ENCODE measurements around the gene ATF6.

ATF6 gene

DNA sequence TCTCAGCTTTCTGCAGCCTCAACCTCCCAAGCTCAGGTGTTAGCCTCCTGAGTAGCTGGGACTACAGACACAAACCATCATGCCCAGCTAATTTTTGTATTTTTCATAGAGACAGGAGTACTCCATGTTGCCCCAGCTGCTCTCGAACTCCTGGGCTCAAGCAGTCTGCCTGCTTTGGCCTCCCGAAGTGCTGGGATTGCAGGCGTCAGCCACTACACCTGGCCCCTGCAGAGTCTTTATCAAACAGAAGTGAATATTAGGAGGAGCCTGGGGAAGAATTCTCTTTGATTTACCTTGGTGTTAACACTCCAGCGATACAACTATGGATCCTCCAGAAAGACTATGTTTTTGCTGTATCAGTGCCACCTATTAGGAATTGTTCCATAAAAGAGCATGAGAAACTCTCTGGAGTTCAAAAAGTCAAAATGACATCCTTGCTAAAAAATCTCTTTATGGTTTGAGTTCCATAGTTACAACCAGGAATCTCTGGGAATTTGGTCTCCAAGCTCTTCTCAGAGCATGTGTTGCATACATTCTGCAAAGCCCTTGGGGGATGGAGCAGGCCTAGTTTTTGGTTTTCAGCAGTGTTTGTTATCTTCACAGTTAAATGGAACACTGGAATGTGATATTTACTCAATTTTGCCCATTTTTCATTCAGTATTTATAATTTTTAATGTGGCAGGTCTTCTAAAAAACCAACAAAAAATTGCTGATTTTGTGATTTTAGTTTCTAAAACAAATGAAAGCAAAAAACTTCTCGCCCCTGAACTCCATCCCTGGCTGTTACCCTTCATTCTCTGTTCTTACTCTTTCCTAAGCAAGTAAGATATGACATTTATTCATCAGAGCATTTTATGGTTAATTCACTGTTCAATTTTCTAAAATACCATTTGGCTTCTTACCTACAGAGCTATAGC, 180.2 kb downstream of the ATF6 start:
- DNase-seq: no peak

DNA sequence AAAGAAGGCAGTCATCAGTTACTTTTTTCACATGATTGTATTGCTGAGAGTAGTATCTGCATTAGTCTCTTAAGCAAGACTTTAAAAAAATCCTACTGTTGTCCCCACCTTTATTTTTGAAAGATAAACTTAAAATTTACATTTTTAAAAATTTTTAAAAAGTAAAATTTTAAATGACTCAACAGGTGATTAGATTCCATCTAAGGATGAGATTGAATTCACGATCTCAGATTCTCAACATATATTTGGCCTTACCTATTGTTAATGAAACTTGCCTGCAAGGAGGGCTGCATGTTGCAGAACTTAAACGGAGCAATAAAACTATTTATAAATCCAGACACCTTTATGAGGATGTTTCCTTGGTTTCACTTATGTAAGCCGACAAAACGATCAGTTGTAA, 182.3 kb downstream of the ATF6 start:
- DNase-seq: no peak

DNA sequence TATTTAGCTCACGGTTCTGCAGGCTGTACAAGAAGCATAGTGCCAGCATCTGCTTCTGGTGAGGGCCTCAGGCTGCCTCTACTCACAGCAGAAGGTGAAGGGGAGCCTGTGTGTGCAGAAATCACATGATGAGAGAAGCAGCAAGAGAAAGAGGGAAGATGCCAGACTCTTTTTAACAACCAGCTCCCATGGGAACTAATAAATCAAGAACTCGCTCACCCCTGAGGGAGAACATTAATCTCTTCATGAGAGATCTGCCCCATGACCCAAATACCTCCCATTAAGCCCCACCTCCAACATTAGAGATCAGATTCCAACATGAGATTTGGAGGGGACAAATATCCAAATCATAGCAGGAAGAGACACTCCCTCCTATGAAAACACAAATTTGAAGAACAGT, 183.4 kb downstream of the ATF6 start:
- no peak for DNase-seq

DNA sequence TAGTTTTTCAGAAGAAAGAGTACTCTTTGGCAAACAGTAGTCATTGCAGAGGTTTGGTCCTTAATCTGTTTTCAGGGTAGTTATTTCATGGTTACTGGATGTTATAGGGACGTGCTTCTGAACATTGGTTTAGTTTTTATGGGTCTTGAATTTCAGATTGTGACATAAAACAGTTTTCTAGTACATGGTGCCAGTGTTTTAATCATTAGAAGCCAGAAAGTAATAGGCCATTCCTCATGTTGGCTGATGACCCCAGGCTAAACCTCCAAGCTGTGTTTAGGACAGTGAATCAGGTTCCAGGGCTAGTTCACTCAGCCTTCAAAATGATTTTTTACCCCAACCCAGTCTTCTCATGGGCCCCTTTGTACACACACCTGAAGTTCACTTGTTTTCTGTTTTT, 184.3 kb downstream of the ATF6 start:
- no peak for DNase-seq

DNA sequence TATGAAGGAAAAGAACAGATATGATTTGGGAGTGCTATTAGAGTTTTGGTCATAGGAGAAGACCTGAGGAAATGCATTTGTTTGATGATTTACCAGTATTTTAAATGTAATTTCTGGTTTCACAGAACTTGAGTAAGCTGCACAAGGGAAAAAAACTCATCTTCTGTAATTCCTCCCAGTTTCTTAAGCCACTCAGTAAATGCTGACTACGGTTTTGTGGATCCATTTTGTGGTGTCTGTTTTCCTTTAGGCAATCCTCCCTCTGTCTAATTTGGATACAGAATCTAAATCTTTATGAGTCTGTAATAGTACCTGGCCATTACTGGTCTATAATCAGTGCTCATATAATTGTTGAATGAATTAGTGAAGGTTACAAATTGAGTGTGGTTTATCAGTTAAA, 185.5 kb downstream of the ATF6 start:
- DNase-seq: no peak

DNA sequence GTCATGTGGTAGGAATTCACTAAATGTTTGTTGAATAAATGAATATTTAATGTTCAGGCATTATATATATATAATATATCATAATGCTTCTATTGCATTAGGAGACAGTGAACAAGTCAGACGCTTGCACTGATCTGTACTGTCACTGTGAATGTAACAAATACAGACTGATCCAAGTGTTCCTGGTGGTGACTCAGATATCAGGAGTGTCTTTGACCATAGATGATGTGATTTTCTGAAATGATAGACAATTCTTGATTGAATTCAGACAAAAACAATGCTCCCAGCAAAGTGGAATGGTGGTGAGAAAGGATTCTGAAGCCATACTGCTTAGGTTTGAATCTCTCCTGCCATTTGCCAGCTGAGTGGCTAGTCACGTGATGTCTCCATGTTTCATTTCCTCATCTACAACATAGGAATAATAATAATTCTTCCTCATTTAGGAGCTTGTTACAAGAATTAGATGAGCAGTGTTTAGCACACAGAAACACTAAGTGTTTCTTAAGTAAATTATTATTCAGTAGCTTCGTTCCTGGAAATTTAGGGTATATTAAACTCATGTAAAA, 186.6 kb downstream of the ATF6 start:
- no peak for DNase-seq

DNA sequence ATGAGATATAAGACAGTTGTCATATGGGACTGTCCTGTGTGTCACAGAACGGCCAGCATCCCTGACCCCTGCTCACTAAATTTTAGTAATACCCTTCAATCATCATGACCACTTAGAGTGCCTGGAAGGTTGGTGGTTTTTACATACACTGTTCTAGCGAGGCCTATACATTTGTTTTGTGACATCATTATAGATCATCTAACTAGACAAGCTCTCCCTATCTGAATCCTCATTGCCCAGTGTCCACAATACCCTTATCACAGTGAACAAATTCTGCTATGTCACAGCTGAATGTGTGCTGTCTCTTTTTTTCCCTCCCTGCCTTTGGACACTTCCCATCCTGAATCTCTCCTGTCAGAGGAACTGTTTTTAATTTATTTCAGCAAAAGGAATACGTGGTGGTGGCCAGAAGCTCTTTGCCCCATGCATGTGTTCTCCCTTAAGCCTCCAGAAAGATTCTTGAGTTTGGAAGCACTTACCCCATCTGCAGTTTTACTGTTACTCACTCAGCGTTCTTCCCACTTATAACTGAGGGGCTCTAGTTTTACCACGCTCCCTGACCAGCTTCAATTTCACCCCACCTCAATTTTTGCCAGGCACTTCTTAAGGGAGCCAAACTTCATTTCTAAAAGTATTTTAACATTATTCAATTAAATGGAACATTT, 187.3 kb downstream of the ATF6 start:
- no peak for DNase-seq

DNA sequence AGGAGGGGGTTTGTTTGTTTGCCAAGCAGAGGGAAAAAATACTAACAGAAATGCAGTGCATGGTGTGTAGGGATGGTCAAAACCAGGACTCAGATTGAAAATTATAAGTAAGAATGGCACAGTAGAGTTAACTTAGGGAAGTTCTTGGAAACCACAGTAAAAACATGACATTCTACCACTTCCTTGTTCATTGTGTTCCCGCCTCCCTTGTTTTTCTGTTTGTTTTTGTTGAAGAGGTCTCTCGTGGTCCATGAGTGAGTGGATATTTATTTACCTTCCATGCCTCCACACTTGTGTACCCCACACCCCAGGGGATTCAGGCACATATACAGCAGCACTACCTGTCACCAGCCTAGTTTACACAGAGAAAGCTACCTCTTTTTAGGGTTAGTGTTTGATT, 187.9 kb downstream of the ATF6 start:
- DNase-seq: no peak

DNA sequence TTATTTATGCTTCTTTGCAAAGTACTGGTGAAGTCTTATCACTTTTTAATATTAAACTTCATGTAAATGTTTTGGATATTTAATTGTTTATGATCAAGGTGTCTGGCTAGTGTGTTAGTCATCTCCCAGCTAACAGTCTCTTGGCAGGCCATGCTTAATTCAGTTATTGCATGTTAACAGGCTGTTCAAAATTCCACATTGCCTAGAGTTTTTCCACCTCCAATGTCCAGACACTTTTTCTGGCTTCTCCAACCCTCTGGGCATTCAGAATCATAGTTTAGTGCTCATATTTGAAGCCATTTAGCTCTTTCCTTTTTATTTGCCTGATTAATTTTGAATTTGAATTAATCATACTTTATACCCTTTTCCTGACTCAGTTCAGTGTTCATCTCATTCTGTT, 188.3 kb downstream of the ATF6 start:
- no peak for DNase-seq

DNA sequence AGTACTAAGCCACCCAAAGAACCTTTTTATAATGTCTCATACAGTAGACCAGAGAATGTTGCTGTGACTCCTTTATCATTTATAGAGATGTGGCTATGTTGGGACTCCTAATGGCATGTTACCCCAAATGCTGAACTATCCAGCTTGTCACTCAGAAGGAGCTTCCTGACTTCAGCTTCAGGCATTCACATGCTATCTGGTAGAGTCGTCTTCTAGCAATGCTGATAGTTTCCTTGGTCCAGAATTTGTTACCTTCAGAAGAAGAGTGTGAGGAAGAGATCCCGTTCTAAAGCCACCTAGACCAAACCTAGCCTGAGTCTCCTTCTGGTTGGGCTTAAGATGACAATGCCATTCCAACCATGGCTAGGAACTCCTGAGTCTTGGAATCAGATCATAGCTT, 189.5 kb downstream of the ATF6 start:
- no peak for DNase-seq

DNA sequence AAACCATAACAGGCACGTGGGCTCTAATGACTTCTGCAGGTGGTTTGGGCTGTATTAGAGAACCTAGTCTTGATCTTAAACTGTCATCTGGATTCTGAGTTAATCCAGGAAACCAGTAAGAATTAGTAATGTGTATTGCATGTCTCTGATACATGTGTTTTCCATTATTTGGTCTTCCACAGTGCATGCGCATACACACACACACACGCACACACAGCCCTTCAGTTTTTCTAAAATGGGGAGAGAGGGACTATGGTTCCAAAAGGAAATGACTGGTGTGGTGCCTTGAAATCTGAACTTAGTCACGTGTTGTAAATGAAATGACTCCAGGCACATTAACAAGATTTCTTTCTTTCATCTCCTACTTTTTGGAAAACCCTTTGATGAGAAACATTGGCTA, 190.0 kb downstream of the ATF6 start:
- DNase-seq: no peak

DNA sequence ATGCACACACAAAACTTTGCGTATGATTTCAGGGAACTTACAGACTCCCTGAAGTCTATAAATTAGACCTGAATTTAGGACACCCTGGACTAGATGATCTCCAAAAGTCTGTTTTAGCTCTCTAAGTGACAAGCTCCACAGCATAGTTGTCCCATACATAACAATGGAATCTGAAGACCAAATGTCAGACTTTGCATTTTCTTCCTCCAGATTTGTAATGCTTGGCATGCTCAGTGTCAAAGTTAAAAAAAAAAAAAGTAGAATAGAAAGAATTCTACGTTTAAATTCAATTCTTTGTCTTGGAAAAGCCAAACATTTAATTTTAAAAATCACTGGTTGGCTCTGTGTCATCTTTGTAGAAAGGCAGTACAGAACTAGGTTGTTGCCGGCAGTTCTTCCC, 190.8 kb downstream of the ATF6 start:
- no peak for DNase-seq

DNA sequence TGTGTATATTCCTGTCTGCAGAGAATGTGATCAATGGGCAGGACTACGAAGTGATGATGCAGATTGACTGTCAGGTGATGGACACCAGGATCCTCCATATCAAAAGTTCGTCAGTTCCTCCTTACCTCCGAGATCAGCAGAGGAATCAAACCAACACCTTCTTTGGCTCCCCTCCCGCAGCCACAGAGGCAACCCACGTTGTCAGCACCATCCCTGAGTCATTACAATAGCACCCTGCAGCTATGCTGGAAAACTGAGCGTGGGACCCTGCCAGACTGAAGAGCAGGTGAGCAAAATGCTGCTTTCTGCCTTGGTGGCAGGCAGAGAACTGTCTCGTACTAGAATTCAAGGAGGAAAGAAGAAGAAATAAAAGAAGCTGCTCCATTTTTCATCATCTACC, 192.3 kb downstream of the ATF6 start:
- no peak for DNase-seq

DNA sequence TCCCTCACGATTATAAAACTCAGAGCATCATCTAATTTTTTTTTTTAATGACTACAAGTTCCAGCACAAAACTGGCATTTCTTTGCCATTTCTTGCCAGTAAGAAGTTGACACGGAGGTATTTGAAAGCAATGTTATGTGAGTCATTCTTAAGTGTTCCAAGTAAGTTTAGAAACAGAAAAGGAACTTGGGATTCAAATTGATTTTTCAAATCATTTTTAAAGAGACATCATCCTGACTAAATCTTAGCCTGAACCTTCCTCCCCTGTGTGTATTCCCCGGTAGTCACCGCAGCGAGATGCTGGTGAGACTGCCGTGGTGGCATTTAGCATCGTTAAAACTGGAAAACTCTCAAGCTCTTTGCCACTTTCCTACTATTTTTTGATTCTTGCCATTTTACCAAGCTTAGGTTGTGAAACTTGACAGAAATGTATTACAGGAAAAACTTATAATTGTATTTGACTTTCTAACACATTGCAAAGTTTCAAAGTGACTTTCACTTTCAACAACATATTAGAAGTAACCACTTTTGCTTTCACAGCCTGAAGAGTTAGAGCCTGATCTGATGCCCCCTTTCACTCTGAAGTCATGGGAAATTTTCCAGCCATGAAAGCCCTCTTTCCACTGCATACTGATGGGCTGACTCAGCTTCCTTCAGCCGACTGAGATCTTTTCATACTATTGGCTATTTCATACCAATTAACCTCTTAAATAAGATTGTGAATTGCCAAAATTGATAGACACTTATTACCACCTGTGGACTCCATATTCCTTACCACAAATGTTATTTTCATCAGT, 196.2 kb downstream of the ATF6 start:
- no peak for DNase-seq

DNA sequence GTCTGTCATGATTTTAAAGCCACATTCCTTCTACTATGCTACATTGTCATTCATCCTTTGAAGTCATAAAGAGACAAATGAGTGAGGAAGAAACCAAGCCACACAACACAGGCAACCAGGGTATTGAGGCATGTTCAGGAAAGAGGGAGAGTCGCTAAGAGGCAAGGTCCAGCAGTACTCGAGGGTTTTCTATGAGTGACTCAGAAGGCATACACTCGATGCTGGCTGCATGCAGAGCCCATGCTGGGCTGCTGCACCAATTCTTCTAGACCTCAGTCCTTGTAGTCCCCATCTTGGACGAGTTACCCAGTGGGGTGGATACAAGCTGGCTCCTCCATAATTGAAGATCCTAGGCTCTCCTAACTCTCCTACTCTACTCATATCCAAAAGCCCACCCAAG, 199.9 kb downstream of the ATF6 start:
- DNase-seq: no peak

DNA sequence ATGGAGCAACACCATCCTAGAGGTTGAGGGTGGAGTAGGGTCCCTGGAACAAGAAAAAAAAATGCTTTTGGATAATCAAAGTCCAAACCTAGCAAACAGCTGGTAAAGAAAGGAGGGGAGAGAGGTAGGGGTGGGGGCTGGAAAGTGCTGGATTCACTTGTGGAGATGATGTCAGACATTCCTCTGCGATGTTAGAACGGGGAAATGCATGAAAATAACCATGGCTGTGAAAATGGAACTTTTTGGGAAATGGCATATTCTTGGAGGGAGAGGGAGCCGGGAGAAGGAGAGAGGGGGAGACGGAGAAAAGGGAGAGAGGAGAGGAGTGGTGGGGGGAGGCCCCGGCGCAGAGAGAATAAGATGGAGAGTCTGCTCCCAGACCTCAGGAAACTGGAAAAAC, 203.9 kb downstream of the ATF6 start:
- no peak for DNase-seq

DNA sequence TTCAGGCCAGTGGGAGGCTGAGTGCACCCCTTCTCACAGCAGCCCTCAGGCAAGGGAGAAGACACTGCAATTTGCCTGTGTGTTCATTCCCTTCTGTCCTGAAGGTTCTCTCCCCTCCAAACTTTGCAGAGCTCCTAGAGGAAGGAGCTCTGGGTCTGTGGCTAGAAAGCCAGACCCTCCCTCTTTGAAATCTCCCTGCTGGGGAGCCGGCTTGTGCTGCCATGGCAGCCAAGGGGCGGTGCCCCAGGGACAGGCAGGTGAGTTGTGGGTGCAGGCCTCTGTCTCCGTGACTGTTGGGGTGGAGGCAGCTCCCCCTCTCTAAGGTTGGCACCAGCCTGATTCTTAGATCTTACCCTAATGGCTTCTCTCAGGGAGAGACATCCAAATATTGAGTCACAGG, 204.5 kb downstream of the ATF6 start:
- DNase-seq: no peak

DNA sequence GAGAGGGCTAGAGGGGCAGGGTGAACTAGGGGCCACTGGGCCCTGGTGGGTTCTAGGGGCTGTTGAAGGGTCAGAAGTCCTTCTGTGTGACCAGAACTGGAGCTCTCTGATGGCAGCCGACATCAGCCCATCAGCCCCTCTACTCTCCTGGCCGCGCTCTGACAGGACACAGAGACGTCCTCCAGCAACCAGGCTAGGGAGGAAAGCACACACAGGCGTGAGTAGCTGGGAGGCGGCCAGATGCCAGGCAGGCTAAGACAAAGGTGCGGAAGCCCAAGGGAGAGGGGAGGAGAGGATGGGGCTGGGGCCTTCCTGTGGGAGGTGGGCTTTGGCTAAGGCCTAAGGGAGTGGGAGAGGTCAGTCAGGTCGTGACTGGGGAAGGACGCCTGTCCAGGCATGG, 206.7 kb downstream of the ATF6 start:
- no peak for DNase-seq

DNA sequence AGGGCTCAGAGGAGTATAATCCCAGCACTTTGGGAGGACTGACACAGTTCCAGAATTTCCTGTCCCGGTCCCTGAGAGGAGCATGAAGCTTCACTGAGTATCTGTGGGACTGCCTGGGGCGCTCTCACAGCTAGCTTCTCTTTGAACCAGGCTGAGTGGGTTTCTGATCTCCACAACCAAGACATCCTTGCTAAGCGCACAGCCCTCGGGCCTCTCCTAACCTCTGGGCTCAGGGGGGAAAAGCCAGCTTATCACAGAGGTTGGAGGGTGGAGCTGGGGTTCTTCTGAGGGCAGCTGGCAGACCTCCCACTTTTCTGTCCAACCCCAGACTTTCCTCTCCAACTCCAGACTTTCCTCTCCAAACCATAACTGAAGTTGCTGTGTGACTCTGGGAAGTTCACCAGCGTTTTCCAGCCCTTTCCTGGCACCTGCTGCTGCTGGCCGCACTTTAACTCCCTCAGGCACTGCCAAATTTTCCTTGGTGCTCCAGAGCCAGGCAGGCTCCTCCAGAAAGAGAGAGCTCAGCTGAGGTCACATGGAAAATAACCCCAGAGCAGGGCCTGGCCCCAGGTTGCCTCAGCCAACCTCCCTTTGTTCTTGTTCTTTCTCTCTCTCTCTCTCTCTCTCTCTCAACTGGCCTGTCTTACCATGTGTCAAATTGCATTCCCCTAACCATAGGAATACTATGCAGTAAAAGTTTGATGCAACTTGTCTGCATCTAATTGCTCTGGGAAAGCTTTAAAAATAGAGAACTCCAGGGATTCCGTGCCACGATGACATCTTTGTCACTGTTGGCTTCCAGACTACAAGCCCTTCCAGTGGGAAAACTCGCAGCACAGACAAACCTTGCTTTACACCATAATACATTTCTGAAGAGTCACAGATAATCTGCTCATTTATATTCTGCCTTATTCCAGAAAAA, 208.1 kb downstream of the ATF6 start:
- no peak for DNase-seq

DNA sequence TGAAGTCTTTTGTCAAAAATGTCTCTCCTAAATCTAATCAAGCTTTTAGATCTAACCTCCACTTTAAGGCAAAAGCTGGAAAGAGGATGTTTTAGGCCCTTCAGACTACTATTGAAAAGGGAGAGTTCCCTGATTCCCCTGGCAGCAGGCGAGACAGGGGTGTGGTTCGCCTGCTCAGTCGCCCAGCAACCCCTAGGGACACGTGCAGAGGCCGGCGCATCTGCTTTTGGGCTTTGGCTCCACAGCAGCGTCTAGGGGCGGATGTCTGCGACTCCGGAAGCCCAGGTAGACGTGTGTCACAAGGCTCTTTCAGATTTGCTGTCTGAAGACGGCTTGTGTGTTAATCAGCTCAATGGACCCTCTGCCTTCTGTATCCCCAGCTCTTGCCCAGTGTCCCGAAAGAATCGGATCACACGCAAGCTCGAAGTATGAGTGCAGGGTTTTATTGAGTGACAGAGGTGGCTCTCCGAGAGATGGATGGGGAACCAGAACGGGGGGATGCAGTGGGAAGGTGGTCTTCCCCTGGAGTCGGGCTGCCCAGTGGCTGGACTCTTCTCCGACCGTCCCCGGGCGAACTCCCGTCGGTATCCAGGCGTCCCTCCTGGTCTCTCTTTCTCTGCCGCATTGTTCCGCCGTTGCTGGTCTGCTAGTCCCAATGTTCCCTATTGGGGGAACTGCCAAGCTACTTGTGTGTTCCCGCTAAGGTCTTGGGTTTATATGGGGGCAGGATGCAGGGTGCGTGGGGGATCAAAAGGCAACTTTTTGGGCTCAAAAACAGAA, 212.1 kb downstream of the ATF6 start:
- no peak for DNase-seq

DNA sequence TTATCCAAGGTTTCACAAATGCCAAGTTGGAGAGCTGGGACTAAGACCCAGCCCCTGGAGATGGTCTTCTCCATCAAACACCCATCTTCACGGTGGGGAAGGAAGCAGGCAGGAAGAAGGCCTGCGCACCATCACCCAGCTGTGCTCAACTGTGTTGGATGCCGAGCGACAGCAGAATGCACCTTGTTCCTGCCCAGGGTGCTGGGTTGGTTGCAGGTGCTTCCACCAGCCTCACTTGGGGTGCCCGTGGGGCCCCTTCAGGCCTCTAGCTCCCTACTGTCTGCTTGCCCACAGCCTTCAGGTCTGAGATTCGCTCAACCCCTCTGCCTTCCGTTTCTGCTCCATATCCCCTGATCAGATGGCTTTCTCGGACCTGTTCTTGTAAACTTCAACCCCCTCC, 215.0 kb downstream of the ATF6 start:
- DNase-seq: no peak

Measured in activated CD8-positive, alpha-beta memory T cell treated with anti-CD3 and anti-CD28 coated beads, Interleukin-2, amount 50 U/mL, for 48 hours (primary cell).